Measurements from ENCODE around the gene MRPL4. TPM values are rescaled to one million over a fixed set of nuclear protein-coding genes. Genes with fewer than 3 reads are reported as not detected.
A peak's percentile ranks its signal among the peaks of the same experiment; 100 is the strongest.

Gene MRPL4
- total RNA-seq, 4 donors from 2014 or later = 77.6 to 105 (median 92.6) TPM

DNA sequence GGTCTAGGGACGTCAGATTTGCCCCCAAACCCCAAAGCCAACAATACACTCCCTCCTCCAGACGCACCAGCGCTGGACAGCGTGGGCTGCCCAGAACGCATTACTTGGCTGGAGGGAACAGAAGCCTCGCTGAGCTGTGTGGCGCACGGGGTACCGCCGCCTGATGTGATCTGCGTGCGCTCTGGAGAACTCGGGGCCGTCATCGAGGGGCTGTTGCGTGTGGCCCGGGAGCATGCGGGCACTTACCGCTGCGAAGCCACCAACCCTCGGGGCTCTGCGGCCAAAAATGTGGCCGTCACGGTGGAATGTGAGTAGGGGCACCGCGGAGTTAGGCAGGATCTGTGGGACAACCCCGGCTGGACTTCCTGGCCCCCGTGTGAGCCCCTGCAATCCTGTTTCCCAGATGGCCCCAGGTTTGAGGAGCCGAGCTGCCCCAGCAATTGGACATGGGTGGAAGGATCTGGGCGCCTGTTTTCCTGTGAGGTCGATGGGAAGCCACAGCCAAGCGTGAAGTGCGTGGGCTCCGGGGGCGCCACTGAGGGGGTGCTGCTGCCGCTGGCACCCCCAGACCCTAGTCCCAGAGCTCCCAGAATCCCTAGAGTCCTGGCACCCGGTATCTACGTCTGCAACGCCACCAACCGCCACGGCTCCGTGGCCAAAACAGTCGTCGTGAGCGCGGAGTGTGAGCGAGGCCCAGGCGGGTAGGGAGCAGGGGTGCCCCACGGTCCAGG, 41.8 kb downstream of the MRPL4 start:
- Histone ChIP-seq H3K4me1 (peaks cover 49 to 80% (median 53%) of the 10 kb centered on the region in 3 donors), H3K27me3 (peaks cover 27 to 99% (median 41%) of the 10 kb centered on the region in 4 donors), H3K4me3 (peak overlapping the region in 1 of 4 donors; percentile 2), H3K27ac (no peak overlapping the region), H3K36me3 (no peaks in the 10 kb centered on the region), H3K9me3 (no peaks in the 10 kb centered on the region)
- no peak for DNase-seq
- intact Hi-C loops (cut with DNase I) = no loop called here
- 66% methylated on average over 7 of the region's 49 CpGs; no CpG with 5 or more reads in 1 of the 2 donors for WGBS, 2 donors
- TF ChIP-seq, protein P1, sequence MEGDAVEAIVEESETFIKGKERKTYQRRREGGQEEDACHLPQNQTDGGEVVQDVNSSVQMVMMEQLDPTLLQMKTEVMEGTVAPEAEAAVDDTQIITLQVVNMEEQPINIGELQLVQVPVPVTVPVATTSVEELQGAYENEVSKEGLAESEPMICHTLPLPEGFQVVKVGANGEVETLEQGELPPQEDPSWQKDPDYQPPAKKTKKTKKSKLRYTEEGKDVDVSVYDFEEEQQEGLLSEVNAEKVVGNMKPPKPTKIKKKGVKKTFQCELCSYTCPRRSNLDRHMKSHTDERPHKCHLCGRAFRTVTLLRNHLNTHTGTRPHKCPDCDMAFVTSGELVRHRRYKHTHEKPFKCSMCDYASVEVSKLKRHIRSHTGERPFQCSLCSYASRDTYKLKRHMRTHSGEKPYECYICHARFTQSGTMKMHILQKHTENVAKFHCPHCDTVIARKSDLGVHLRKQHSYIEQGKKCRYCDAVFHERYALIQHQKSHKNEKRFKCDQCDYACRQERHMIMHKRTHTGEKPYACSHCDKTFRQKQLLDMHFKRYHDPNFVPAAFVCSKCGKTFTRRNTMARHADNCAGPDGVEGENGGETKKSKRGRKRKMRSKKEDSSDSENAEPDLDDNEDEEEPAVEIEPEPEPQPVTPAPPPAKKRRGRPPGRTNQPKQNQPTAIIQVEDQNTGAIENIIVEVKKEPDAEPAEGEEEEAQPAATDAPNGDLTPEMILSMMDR (IDR thresholded peaks at IDR 0.05) = no peak
- TF ChIP-seq POLR2A (IDR thresholded peaks at IDR 0.05) = no peak

DNA sequence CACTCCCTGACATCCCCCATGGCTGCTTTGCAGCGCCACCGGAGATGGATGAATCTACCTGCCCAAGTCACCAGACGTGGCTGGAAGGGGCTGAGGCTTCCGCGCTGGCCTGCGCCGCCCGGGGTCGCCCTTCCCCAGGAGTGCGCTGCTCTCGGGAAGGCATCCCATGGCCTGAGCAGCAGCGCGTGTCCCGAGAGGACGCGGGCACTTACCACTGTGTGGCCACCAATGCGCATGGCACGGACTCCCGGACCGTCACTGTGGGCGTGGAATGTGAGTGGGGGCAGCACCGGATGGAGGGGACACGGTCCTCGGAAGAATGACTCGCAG, 42.3 kb downstream of the MRPL4 start:
- Histone ChIP-seq H3K36me3 (no peaks in the 10 kb centered on the region), H3K9me3 (no peaks in the 10 kb centered on the region), H3K4me1 (peaks cover 43 to 75% (median 49%) of the 10 kb centered on the region in 3 donors), H3K27ac (no peak overlapping the region), H3K27me3 (peaks cover 23 to 99% (median 40%) of the 10 kb centered on the region in 4 donors), H3K4me3 (no peak overlapping the region)
- intact Hi-C loops (cut with DNase I) = no loop called here
- TF ChIP-seq, protein P1 (IDR thresholded peaks at IDR 0.05) = no peak
- TF ChIP-seq POLR2A (IDR thresholded peaks at IDR 0.05) = no peak
- no peak for DNase-seq
- 4 to 34% methylated on average over 4 to 12 of the region's 25 CpGs for WGBS, 2 donors

DNA sequence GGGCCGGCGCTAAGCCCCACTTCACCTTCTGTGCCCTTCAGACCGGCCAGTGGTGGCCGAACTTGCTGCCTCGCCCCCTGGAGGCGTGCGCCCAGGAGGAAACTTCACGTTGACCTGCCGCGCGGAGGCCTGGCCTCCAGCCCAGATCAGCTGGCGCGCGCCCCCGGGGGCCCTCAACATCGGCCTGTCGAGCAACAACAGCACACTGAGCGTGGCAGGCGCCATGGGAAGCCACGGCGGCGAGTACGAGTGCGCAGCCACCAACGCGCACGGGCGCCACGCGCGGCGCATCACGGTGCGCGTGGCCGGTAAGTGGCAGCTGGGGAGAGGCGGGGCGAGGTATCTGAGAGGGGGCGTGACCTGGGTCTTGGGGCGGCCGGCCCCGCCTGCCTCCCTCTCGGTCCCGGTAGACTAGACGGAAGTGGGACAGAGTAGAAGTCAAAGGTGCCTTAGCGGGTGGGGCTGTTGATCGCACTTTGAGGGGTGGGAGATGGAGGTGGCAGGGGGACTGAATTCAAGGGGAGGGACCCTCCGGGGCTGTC, 43.4 kb downstream of the MRPL4 start:
- H3K36me3 ChIP-seq = no peaks in the 10 kb centered on the region
- TF ChIP-seq POLR2A (IDR thresholded peaks at IDR 0.05) = peak in 1 of 4 donors; percentile 38
- TF ChIP-seq, protein P1 (IDR thresholded peaks at IDR 0.05) = peak in 1 of 6 experiments; percentile 3
- intact Hi-C loops (cut with DNase I) = no loop called here
- H3K9me3 ChIP-seq = no peaks in the 10 kb centered on the region
- peaks cover 16 to 97% (median 34%) of the 10 kb centered on the region in 4 donors for H3K27me3 ChIP-seq
- no peak for DNase-seq
- peaks cover 33 to 65% (median 40%) of the 10 kb centered on the region in 3 donors for H3K4me1 ChIP-seq
- H3K4me3 ChIP-seq = peak overlapping the region in 3 of 4 donors; percentile 20 to 61 (median 33)
- no peak overlapping the region for H3K27ac ChIP-seq
- WGBS, 2 donors = 0% methylated on average over 6 to 9 of the region's 48 CpGs

DNA sequence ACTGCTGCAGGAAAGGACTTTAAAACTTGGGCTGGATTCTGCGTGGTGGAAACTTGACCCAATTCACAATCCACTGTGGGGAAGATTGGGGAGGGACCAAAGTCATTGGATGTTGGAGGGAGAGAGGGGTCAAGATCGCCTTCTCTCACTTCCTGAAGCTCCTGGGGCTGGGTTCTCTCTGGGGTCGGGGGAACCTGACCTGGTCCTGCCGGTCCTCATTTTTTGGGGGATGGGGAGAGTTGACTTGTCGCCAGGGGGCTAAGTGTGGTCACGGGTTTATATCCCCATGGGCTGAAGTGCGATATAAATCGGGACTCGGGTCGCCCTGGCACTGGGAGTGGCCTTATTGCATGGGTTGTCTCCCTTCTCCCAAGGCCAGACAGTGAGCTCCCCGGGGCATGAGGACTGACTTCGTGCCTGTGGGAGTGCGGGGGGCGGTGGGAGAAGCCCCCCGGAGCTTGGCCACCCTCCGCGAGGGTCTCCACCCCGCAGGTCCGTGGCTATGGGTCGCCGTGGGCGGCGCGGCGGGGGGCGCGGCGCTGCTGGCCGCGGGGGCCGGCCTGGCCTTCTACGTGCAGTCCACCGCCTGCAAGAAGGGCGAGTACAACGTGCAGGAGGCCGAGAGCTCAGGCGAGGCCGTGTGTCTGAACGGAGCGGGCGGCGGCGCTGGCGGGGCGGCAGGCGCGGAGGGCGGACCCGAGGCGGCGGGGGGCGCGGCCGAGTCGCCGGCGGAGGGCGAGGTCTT, 44.0 kb downstream of the MRPL4 start:
- Histone ChIP-seq H3K4me3 (peak overlapping the region in 3 of 4 donors; percentile 20 to 61 (median 33)), H3K9me3 (no peaks in the 10 kb centered on the region), H3K36me3 (no peaks in the 10 kb centered on the region), H3K27ac (no peak overlapping the region), H3K27me3 (peaks cover 16 to 97% (median 29%) of the 10 kb centered on the region in 4 donors), H3K4me1 (peaks cover 26 to 58% (median 33%) of the 10 kb centered on the region in 3 donors)
- intact Hi-C loops (cut with DNase I) = no loop called here
- TF ChIP-seq, protein P1 (IDR thresholded peaks at IDR 0.05) = no peak
- TF ChIP-seq POLR2A (IDR thresholded peaks at IDR 0.05) = no peak
- WGBS, 2 donors = 2 to 18% methylated on average over 5 to 29 of the region's 58 CpGs
- DNase-seq = no peak
